ENCODE results near the gene TMPRSS13.
"Not testable (repeated sequence)": the region's sequence is repeated elsewhere in the genome, so short reads cannot be mapped to it uniquely, and the experiment has no call there.

TMPRSS13 gene

DNA sequence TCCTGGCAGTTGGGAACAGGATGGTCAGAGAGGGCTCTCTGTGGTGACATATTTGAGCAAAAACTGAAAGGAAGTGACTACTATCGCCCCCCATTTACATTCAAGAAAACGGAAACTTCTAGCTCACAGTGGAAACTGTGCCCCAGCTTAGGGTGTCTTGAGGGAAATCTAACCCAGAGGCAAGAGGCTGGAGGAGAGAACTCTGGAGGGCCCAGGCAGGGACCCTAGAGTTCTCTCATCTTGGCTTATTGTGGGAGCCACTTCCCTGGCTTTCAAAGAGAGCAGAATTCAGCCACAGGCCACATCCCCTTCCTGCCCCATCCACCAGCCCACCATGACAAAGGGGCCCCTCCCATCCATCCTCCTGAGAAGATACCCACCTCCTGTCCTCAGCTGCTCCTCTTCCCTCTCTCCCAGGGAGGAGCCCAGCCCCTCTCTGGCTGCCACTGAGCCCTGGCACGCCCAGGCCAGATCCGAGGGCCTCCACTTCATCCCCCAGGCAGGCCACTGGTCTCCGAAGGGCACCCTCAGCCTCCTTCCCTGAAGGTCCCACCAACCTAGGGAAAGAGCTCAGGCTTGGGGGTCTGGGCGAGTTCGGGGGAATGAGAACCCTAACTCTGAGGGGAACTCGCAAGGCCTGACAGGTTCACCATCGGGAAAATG is 1.6 kb upstream of the TMPRSS13 start:
- no peak for DNase-seq (ENCODE audit: low read depth)

GRCh38 chr11:117929916-117930570 is 841 bp upstream of the TMPRSS13 start:
- no peak for DNase-seq (ENCODE audit: low read depth)

DNA sequence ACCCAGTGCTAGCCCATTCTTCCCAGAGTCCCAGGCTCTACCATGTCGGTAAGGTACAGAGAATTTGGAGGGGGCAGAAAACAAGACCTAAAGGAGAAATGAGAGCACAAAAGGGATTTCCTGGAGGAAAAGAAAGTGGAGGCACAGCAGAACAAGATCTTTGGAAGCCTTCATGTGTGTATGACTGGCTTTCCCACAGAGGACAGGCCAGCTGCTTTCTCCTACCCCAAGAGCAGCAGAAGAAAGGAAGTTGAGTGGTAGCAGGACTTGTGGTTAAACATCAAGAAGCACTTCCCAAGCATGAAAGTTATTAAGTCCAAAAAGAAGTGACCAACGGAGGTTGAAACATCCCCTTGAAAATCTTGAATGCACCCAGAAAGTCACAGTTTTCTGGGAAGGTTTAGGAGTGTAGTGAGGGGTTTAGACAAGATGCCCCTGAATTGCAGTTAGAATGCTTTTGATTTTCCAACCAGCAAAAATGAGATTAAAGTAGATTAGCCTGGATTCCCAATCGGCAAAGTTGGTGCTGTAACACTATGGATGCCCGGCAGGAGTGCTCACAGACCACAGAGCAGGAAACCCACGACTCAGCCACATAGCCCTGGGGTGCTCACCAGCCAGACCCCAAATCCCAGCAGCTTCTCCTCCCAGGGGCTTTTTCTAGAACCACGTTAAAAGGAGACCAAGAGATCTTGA is 608 bp downstream of the TMPRSS13 start:
- DNase-seq (ENCODE audit: low read depth) = no peak

DNA sequence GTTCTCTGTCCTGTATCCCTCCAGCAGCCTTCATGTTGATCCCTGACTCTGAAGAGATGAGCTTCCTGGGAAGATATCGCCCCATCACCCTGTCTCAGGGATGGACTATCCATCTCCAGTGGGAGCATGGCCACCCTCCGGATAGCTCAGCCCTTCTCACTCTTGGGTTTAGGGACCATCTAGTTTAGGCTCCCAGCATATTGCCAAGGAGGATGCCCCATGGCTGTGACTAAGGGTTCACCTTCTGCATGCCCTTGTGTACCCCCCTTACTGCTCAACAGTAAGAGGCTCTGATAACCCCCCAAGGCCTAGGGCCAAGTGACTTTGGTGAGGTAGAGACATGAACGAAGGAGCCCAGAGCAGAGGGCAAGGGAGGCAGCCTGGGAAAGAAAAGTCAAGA is 1.3 kb downstream of the TMPRSS13 start:
- DNase-seq (ENCODE audit: low read depth) = no peak

DNA sequence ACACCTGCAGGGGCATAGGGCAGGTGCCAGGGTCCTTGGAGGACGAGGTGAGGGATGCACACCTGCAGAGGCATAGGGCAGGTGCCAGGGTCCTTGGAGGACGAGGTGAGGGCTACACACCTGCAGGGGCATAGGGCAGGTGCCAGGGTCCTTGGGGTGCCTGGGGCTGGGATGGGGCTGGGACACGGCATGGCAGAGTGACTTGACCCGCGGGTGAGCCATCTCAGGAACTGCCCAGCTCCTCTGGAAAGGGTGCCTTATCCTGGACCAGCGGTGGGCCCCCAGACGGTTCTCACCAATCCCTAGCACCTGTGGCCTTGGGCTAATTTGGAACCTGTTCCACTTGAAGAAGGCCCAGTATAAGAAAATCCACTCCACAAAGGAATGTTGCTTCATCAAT is 3.0 kb downstream of the TMPRSS13 start:
- DNase-seq (ENCODE audit: low read depth) = not testable (repeated sequence)

GRCh38 chr11:117925198-117925925 is 3.8 kb downstream of the TMPRSS13 start:
- DNase-seq (ENCODE audit: low read depth) = no peak

DNA sequence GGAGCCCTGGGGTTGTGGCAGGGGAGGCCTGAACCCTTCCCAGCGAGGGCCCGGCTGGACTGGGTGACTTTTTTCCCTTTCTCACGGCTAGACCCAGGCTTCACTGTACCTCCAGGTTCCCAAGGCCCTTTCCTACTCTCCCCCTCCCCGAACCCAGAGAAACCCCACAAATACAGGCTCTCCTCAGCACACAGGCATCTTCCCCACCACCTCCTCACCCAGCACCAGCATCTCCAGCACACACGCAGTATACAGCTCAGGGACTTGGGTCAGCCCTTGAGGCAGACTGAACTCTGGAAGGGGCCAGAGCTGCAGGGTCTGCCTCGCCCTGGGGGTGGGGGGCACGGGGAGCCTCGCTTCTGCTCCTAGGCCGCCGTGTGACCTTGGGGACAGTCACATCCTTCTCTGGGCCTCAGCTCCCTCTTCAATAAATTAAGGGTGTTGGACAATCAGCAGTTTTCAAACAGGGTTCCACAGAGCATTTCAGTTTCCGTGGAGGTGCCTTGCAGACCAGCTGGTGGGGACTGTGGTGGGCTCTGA is 4.5 kb downstream of the TMPRSS13 start:
- DNase-seq (ENCODE audit: low read depth) = no peak

DNA sequence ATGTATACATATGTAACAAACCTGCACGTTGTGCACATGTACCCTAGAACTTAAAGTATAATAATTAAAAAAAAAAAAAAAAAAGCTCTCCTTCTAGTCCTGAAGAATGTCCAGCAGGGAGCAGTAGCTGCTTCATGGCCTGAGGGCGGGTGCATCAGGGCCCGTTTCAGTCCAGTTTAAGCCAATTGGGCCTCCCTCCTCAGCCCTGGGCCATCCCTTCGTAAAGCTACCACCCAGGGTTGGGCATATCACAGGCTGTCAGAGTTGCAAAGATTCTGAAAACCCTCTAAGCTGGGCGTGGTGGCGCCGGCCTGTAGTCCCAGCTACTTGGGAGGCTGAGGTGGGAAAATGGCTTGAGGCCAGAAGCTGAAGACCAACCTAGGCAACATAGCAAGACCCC is 5.4 kb downstream of the TMPRSS13 start:
- DNase-seq (ENCODE audit: low read depth) = no peak

- no peak for DNase-seq (ENCODE audit: low read depth)
These were observed 5.9 kb downstream of the TMPRSS13 start for GRCh38 chr11:117923275-117923674.

DNA sequence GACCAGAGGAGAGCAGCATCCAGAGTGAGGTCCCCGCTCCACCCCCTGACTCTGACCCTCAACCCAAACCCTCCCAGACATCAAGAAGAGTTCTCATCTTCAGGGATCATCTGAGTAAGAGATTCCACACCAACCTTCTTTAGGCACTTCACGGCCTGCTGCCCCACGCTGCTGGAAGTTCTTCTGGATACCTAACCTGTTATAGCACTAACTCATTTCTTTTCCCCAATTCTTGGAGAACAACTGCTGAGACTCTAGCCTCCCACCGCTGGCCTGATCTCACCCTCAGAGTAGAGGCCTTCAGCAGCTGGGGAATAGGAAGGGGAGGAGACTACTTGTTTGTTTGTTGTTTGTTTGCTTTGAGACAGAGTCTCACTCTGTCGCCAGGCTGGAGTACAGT is 7.3 kb downstream of the TMPRSS13 start:
- DNase-seq (ENCODE audit: low read depth) = no peak

GRCh38 chr11:117921456-117921855 is 7.7 kb downstream of the TMPRSS13 start:
- DNase-seq (ENCODE audit: low read depth) = no peak

- no peak for DNase-seq (ENCODE audit: low read depth)
These were observed 9.4 kb downstream of the TMPRSS13 start for GRCh38 chr11:117919781-117920221.

- no peak for DNase-seq (ENCODE audit: low read depth)
These were observed 9.9 kb downstream of the TMPRSS13 start for GRCh38 chr11:117919341-117919740.

- DNase-seq (ENCODE audit: low read depth) = no peak
These were observed 10.6 kb downstream of the TMPRSS13 start for GRCh38 chr11:117918366-117919255.

GRCh38 chr11:117917591-117918151 is 11.5 kb downstream of the TMPRSS13 start:
- no peak for DNase-seq (ENCODE audit: low read depth)

- no peak for DNase-seq (ENCODE audit: low read depth)
These were observed 12.2 kb downstream of the TMPRSS13 start for GRCh38 chr11:117916956-117917355.

- DNase-seq (ENCODE audit: low read depth) = no peak
These were observed 13.4 kb downstream of the TMPRSS13 start for GRCh38 chr11:117915672-117916235.

DNA sequence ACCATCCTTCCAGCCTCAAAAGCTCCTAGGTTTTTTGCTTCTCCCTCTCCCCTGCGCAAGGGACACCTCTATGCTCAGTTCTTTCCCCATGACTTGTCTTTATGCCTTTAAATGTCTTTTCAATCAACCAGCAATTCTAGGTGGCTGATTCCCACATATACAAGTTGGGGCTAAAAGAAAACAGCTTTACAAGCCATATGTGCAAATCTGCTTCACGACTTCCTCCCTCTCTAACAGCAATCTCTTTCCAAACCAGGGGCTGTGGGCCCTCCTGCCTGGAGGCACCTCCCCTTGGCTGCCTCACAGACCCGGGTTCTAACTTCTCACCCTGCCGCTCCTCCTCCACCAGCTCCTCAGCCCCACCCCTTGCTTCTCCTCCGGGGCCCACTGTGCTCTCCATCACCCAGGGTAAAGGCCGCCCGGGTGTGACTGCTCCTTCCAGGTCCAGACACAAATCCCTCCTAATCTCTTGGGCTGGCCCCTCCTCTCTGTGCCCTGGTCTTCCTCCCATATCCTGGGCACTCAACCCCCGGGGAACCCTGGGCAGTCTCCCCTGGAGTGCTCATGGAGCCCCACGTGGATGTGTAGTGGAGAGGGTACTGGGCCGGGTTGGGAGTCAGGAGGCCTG is 14.1 kb downstream of the TMPRSS13 start:
- no peak for DNase-seq (ENCODE audit: low read depth)

- DNase-seq (ENCODE audit: low read depth) = no peak
These were observed 14.8 kb downstream of the TMPRSS13 start for GRCh38 chr11:117914398-117914761.

- DNase-seq (ENCODE audit: low read depth) = no peak
These were observed 15.3 kb downstream of the TMPRSS13 start for GRCh38 chr11:117913736-117914397.

All from HS-5 (cell line).